Activated CD4-positive, alpha-beta memory T cell treated with anti-CD3 and anti-CD28 coated beads for 36 hours (primary cell): ENCODE data around the gene CPNE4. TPM values are rescaled to one million over a fixed set of nuclear protein-coding genes. Genes with fewer than 3 reads are reported as not detected.

Source experiments
- CTCF ChIA-PET: fragments of 350-600 bp; sonication (Branson Sonifier 250); formaldehyde crosslinking; loops from one replicate; lab custom pipeline; 2021; ENCODE audit warnings: antibody characterized with exemption, inconsistent platforms; lab: Charles Lee
- POLR2A ChIA-PET: fragments of 350-600 bp; sonication (Branson Sonifier 250); formaldehyde crosslinking; loops from one replicate; lab custom pipeline; 2021; ENCODE audit warnings: antibody characterized with exemption; lab: Charles Lee
- DNase-seq: peaks from one replicate; pipeline ENCODE4 v3.0.0-alpha.2; 2020
- H3K27ac Mint-ChIP-seq: one replicate; pipeline ENCODE4 v1.8.0; 2021; ENCODE audit warnings: mixed read lengths
- H3K27me3 Mint-ChIP-seq: one replicate; pipeline ENCODE4 v1.8.0; 2021; ENCODE audit warnings: mixed read lengths
- H3K36me3 Mint-ChIP-seq: one replicate; pipeline ENCODE4 v1.8.0; 2021; ENCODE audit warnings: mixed read lengths
- H3K4me1 Mint-ChIP-seq: one replicate; pipeline ENCODE4 v1.8.0; 2021; ENCODE audit warnings: low read depth, mixed read lengths
- H3K4me3 Mint-ChIP-seq: one replicate; pipeline ENCODE4 v1.8.0; 2021; ENCODE audit warnings: mild to moderate bottlenecking, mixed read lengths
- H3K9me3 Mint-ChIP-seq: one replicate; pipeline ENCODE4 v1.8.0; 2021; ENCODE audit warnings: mixed read lengths
- intact Hi-C: fragments of 100-400 bp; cut with micrococcal nuclease; formaldehyde crosslinking; loops from one replicate; pipeline ENCODE4 v1.15.1; 2023
- total RNA-seq, 2 experiments: library from RNA; stranded (reverse); gene quantifications; one replicate each; pipeline ENCODE4 v1.2.3, GENCODE V29; 2021

Gene CPNE4
- total RNA-seq, 2 experiments from 2014 or later: not detected

DNA sequence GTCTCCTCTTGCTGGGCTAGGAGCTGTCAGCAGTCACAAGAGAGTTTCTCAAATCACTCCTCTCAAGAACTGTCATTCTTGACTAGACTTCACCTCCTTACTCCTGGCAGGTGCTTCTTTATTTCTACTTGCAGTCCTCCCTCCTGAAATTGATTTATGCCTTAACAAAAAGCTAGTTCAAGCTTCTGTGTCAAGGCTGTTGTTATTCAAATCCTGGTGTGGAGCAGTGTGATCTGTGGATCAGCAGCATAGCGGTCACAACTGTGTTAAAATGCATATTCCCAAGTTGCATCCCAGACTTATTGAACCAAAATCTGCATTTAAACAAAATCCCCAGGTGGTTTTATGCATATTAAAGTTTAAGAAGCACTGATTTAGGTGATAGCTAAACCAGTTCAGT lies 411.4 kb downstream of the CPNE4 start:
- Mint-ChIP-seq H3K36me3 (no peaks in the 10 kb centered on the region), H3K9me3 (no peaks in the 10 kb centered on the region), H3K4me1 (no peaks in the 10 kb centered on the region), H3K4me3 (no peak overlapping the region), H3K27me3 (peaks cover 9% of the 10 kb centered on the region), H3K27ac (no peak overlapping the region)
- CTCF ChIA-PET: no interaction called here
- POLR2A ChIA-PET: no interaction called here
- intact Hi-C loops: no loop called here
- no peak for DNase-seq

DNA sequence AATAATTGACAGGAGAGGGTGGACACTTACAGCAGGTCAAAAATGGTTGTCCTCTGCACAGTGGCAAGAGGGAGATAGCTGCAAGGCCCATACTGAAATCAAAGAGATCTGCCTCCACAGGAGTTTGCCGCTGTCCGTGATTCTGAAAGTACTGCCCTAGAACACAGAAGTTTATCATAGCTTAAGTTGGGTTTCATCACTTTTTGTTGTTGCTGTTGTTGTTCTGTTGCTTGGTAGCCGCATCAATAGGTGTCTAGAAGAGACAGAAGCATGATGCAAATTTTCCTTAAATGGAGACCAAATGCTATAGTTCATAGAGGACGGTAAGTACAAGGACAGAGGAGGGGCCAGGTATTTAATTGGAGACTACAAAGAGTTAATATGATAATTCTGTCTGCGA lies 412.1 kb downstream of the CPNE4 start:
- Mint-ChIP-seq H3K9me3 (no peaks in the 10 kb centered on the region), H3K27ac (no peak overlapping the region), H3K4me1 (no peaks in the 10 kb centered on the region), H3K36me3 (no peaks in the 10 kb centered on the region), H3K27me3 (peaks cover 12% of the 10 kb centered on the region), H3K4me3 (no peak overlapping the region)
- ChIA-PET CTCF (no interaction called here), POLR2A (no interaction called here)
- intact Hi-C loops: no loop called here
- no peak for DNase-seq

DNA sequence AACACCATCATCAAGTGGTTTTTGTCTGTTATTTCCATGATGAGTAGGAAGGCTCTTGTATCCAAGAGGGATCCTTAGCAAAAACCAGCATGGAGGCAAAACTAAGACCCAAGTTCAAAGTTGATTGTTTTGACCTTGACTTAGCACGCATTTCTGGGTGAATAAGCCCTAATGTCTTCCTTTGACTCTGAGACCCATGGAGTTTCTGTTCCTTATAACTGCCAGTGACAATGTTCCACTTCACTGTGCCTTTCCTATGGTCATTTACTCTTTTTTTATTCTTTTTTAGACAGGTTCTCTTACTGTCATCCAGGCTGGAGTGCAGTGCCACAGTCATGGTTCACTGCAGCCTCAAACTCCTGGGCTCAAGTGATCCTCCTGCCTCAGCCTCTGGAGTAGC lies 413.8 kb downstream of the CPNE4 start:
- H3K27ac Mint-ChIP-seq: no peak overlapping the region
- H3K4me1 Mint-ChIP-seq: no peaks in the 10 kb centered on the region
- H3K9me3 Mint-ChIP-seq: no peaks in the 10 kb centered on the region
- no peak for DNase-seq
- intact Hi-C loops: no loop called here
- no peaks in the 10 kb centered on the region for H3K36me3 Mint-ChIP-seq
- no peak overlapping the region for H3K4me3 Mint-ChIP-seq
- CTCF ChIA-PET: no interaction called here
- peaks cover 14% of the 10 kb centered on the region for H3K27me3 Mint-ChIP-seq
- POLR2A ChIA-PET: no interaction called here

DNA sequence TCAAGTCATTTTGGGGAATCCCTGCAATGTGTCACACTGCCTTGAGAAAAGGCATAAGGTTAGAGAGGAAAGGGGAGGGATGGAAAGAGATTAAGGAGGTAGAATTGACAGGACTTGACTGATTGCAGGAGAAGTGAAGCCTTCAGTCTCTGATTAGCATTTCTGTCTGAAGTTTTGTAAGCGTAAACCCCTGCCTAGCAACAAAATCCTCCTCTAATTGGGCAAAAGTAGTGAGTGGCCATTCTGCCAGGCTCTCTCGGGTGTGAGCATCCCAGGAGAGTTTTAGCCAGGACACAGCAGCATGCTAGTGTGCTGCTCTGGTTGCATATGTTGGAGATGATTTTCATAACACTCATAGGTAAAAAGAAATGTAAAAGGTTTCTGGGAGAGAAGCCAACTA lies 415.0 kb downstream of the CPNE4 start:
- CTCF ChIA-PET: no interaction called here
- H3K9me3 Mint-ChIP-seq: no peaks in the 10 kb centered on the region
- intact Hi-C loops: no loop called here
- no peak for DNase-seq
- POLR2A ChIA-PET: no interaction called here
- peaks cover 16% of the 10 kb centered on the region for H3K27me3 Mint-ChIP-seq
- H3K4me3 Mint-ChIP-seq: no peak overlapping the region
- H3K27ac Mint-ChIP-seq: no peak overlapping the region
- no peaks in the 10 kb centered on the region for H3K36me3 Mint-ChIP-seq
- H3K4me1 Mint-ChIP-seq: no peaks in the 10 kb centered on the region

DNA sequence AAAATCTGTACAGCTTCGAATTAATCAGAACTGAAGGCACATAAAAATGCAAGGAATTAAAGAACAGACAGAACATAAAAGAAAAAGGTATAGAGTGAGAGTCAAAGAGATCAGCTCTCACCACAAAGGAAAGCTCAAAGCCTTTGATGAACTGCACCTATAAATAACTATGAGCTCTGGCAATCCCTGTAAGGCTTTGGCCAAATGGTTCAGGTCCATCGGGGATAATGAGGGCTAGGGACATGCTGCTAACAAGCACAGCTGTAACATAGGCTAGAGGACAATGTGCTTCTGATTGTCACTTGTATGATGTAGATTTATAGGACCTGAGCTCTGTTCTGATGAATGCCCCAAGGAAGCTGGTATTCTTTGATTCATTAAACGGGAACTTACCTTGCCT lies 418.1 kb downstream of the CPNE4 start:
- Mint-ChIP-seq H3K9me3 (no peaks in the 10 kb centered on the region), H3K36me3 (no peaks in the 10 kb centered on the region), H3K27me3 (peaks cover 22% of the 10 kb centered on the region), H3K4me1 (no peaks in the 10 kb centered on the region), H3K4me3 (no peak overlapping the region), H3K27ac (no peak overlapping the region)
- CTCF ChIA-PET: interaction anchor here (0.5 kb wide), 1 partner anchor 626 kb away, joined by 3 read pairs; no protein-coding TSS in a partner anchor
- no peak for DNase-seq
- intact Hi-C loops: no loop called here
- POLR2A ChIA-PET: no interaction called here

DNA sequence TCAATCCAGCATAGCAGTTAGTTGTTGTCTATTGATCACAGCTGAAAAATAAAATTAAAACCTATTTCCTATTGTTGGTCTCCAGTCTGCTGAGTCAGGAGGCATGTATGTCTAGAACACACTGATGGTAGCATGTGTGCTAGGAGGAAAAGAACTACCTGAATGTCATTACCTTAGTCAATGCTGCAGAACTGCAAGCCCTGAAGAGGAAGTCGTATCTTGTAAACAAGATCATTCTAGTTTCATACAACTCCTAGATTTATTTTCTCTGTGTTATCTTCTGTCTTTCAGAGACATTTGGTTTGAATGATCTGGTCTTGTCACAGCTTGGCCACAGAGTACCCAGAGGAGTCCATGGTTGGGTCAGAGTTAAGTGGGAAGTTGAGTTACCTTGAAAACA lies 422.1 kb downstream of the CPNE4 start:
- CTCF ChIA-PET: no interaction called here
- no peaks in the 10 kb centered on the region for H3K36me3 Mint-ChIP-seq
- POLR2A ChIA-PET: no interaction called here
- H3K4me3 Mint-ChIP-seq: no peak overlapping the region
- no peak overlapping the region for H3K27ac Mint-ChIP-seq
- peaks cover 12% of the 10 kb centered on the region for H3K27me3 Mint-ChIP-seq
- DNase-seq: no peak
- intact Hi-C loops: no loop called here
- H3K9me3 Mint-ChIP-seq: no peaks in the 10 kb centered on the region
- no peaks in the 10 kb centered on the region for H3K4me1 Mint-ChIP-seq

DNA sequence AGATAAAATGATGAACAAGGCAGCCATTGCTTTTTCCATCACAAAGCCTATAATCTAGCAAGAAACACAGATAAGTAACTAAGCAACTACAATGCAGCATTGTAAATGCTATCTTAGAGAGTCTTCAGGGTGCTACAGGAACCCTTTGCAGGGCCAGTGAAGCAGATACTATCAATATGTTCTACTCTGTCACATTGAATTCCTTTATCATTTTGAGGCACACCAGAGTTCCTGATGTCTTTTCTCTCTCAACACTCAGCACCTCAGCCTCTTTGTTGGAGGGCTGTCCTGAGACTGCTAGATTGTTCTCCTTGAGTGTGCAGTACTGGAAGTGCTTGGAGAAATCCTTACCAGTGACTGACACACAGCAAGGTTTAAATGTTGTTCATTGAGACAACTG lies 424.6 kb downstream of the CPNE4 start:
- Mint-ChIP-seq H3K4me1 (no peaks in the 10 kb centered on the region), H3K9me3 (no peaks in the 10 kb centered on the region), H3K27me3 (peaks cover 15% of the 10 kb centered on the region), H3K27ac (no peak overlapping the region), H3K36me3 (no peaks in the 10 kb centered on the region), H3K4me3 (no peak overlapping the region)
- ChIA-PET CTCF (no interaction called here), POLR2A (no interaction called here)
- DNase-seq: no peak
- intact Hi-C loops: no loop called here

DNA sequence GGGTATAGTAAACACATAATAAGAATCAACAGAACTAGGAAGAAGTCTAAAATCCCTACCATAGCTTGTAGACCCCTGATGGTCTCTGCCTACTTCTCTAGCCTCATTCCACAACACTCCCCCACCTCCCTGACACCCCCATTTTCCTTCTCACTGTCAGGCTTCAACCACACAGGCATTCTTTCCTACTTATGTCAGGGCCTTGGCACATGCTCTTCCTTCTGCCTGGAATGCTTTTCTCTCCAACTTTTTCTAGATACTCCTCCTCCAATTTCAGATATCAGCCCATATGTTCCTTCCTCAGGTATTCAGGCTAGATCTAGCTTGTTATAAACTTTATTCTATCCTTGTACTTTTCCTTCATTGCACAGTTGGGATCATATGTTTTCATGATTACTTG lies 426.1 kb downstream of the CPNE4 start:
- H3K27me3 Mint-ChIP-seq: peaks cover 10% of the 10 kb centered on the region
- ChIA-PET POLR2A (no interaction called here), CTCF (no interaction called here)
- H3K4me1 Mint-ChIP-seq: no peaks in the 10 kb centered on the region
- no peak overlapping the region for H3K27ac Mint-ChIP-seq
- no peak for DNase-seq
- H3K9me3 Mint-ChIP-seq: no peaks in the 10 kb centered on the region
- no peak overlapping the region for H3K4me3 Mint-ChIP-seq
- no peaks in the 10 kb centered on the region for H3K36me3 Mint-ChIP-seq
- intact Hi-C loops: no loop called here

DNA sequence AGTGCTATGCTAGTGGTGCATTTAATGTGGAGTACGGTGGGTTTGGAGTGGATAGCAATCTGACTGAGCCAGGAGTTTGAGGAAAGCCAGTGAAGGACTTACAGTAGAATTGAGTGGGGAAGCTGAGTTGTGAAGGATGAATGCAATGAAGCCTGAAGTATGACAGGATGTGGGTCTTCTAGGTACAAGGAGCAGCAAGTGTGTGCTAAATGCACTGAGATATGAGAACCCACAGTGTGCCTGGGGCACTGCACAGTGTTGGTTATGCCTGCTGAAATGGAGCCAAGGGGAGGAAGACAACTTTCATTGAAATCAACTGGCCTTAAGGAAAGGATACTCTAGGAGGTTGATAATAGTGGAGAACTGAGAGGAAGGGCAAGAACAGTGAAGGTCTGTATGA lies 426.5 kb downstream of the CPNE4 start:
- no peaks in the 10 kb centered on the region for H3K36me3 Mint-ChIP-seq

DNA sequence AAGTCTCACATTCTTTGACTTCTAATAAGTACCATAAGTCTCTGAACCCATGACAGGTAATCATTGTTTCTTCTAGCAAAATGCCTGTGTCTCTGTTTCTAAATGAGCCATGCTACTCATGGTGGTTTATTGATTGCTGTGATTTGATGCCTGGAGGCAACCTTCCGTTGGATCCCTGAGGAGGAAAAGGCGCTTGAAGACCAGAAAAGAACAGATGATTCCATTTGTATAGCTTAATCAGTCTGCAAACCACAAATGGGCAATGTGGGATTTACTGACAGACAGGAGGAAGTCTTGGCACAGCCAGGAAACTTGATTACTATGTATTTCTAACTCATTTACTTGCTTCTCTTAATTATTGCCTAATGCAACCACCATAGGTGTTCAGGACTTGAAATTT lies 428.9 kb downstream of the CPNE4 start:
- no peak overlapping the region for H3K4me3 Mint-ChIP-seq

More for the DNA sequence above, 426.5 kb downstream of the CPNE4 start:
- Mint-ChIP-seq H3K27ac (no peak overlapping the region), H3K4me3 (no peak overlapping the region), H3K9me3 (no peaks in the 10 kb centered on the region), H3K27me3 (peaks cover 10% of the 10 kb centered on the region), H3K4me1 (no peaks in the 10 kb centered on the region)
- intact Hi-C loops: no loop called here
- DNase-seq: no peak
- ChIA-PET POLR2A (no interaction called here), CTCF (no interaction called here)

DNA sequence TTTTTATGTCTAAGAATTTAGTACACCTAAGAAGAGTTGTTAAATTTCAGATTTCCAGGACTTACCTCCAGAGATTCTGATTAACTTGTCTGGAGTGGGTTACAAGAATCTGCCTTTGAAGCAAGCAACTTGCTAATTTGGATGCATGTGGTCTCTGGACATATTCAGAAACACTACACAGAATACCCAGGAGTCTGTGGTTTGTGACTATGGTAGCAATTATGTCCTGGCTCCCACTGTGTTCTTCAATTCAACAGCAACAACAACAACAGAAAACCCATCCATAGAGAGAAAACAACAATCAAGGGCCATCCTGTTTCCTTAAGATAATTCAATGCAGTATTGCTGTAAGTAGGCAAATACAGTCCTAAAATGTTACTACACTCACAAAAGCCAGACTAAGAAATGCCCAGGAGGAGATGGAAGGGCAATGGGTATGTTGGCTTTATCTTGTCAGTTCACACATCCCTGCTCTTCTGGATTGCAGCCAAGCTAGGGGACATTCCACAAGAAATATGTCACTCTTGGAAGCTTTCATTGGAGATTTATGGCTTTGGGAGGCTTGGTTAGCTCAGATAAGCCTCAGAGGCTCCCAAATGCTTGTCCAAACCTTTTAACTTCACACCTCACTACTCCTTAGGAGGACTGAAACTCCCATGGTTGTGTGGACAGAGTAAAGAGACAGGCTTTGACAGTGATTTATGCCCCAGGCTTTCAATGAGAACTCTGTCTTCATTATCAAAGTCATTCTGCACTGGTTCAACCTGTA lies 432.6 kb downstream of the CPNE4 start:
- H3K27me3 Mint-ChIP-seq: peaks cover 18% of the 10 kb centered on the region
- H3K9me3 Mint-ChIP-seq: no peaks in the 10 kb centered on the region
- intact Hi-C loops: no loop called here
- no peak overlapping the region for H3K27ac Mint-ChIP-seq
- H3K36me3 Mint-ChIP-seq: no peaks in the 10 kb centered on the region
- ChIA-PET POLR2A (no interaction called here), CTCF (no interaction called here)
- DNase-seq: no peak
- H3K4me1 Mint-ChIP-seq: no peaks in the 10 kb centered on the region
- H3K4me3 Mint-ChIP-seq: no peak overlapping the region

More for the DNA sequence above, 428.9 kb downstream of the CPNE4 start:
- POLR2A ChIA-PET: no interaction called here
- no peak overlapping the region for H3K27ac Mint-ChIP-seq
- CTCF ChIA-PET: no interaction called here
- DNase-seq: no peak
- no peaks in the 10 kb centered on the region for H3K9me3 Mint-ChIP-seq
- peaks cover 13% of the 10 kb centered on the region for H3K27me3 Mint-ChIP-seq
- no peaks in the 10 kb centered on the region for H3K36me3 Mint-ChIP-seq
- H3K4me1 Mint-ChIP-seq: no peaks in the 10 kb centered on the region
- intact Hi-C loops: no loop called here

DNA sequence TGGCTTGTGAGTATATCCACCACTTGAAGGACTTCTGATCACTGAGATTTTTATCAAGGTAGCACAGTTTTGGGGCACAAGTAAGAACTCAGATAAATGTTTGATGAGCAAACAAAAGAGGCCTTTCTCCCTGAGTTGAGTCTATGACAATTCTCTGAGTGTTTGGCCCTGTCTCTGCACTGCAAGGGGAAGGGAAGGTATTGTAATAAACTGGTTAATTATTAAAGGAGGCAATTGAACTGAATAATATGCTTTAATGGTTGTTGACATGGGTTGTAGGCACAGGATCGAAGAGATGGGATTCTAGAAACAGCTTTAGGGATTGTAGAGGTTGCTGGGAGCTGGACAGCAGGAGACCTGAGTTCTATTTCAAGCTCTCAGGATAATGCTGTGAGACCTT lies 437.0 kb downstream of the CPNE4 start:
- H3K9me3 Mint-ChIP-seq: no peaks in the 10 kb centered on the region
- H3K27me3 Mint-ChIP-seq: peaks cover 12% of the 10 kb centered on the region
- ChIA-PET CTCF (no interaction called here), POLR2A (no interaction called here)
- no peak for DNase-seq
- no peaks in the 10 kb centered on the region for H3K4me1 Mint-ChIP-seq
- no peak overlapping the region for H3K27ac Mint-ChIP-seq
- intact Hi-C loops: no loop called here
- H3K36me3 Mint-ChIP-seq: no peaks in the 10 kb centered on the region
- no peak overlapping the region for H3K4me3 Mint-ChIP-seq

DNA sequence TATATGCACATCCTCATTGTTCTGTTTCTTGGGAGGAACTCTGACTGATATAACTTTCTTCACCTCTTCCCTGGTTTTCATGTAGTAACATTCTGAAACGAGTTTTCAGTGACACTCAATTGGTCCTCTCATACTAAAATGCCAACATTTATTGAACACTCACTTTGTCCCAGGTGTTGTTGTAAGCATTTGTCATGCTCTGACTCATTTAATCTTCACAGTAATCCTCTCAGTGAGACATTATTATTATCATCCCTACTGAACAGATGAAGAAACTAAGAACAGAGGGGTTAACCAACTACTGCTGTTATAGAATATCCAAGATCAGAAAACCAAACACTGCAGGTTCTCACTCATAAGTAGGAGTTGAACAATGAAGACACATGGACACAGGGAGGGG lies 437.9 kb downstream of the CPNE4 start:
- CTCF ChIA-PET: no interaction called here
- peaks cover 11% of the 10 kb centered on the region for H3K27me3 Mint-ChIP-seq
- H3K4me1 Mint-ChIP-seq: no peaks in the 10 kb centered on the region
- no peak overlapping the region for H3K4me3 Mint-ChIP-seq
- intact Hi-C loops: no loop called here
- H3K9me3 Mint-ChIP-seq: no peaks in the 10 kb centered on the region
- POLR2A ChIA-PET: no interaction called here
- H3K36me3 Mint-ChIP-seq: no peaks in the 10 kb centered on the region
- H3K27ac Mint-ChIP-seq: no peak overlapping the region
- no peak for DNase-seq
